Measurements from ENCODE around the gene LRRC41. TPM values are rescaled to one million over a fixed set of nuclear protein-coding genes. Genes with fewer than 3 reads are reported as not detected.
"Not testable (repeated sequence)": the region's sequence is repeated elsewhere in the genome, so short reads cannot be mapped to it uniquely, and the experiment has no call there.

LRRC41 gene
- total and polyA plus RNA-seq, 2 of the 13 experiments (the other 11 are each of a cell fraction or from before 2014, with no cell fraction given) = 48.1 to 53.6 TPM

GRCh38 chr1:46243831-46244230, 59.6 kb downstream of the LRRC41 start:
- H4K20me1 ChIP-seq (ENCODE audit: insufficient read depth, low read length); in situ Hi-C loops (cut with HindIII; ENCODE audit: extremely low pct_ligation_motif_present, low pct_unique_long_range_greater_than_20kb); H3K4me3 ChIP-seq (replicated peaks in 1 of 3; ENCODE audit: insufficient read depth in 1 of 3, low read depth in 2 of 3, low read length in 3 of 3); H3K36me3 ChIP-seq (replicated peaks in 1 of 2; ENCODE audit: control insufficient read depth in 1 of 2, insufficient read depth in 2 of 2, low read length in 2 of 2); intact Hi-C loops (cut with micrococcal nuclease; ENCODE audit: unreplicated experiment); H3K9ac ChIP-seq (ENCODE audit: insufficient read depth, low read depth, low read length); DNase-seq (ENCODE audit: low spot score); BruUV-seq (replicated peaks); ATAC-seq; H3K27me3 ChIP-seq (ENCODE audit: control insufficient read depth in 1 of 2, insufficient read depth in 2 of 2, low read length in 2 of 2); H2AFZ ChIP-seq (ENCODE audit: low read length); H3K79me2 ChIP-seq (ENCODE audit: insufficient read depth, low read length); H3K9me3 ChIP-seq (ENCODE audit: low read length); FAIRE-seq; H3K4me2 ChIP-seq (ENCODE audit: low read depth, low read length): not testable (repeated sequence)
- WGBS (ENCODE audit: low lambda C conversion rate) = 91% methylated on average over 3 of the region's 3 CpGs
- Histone ChIP-seq H3K27ac (ENCODE audit: extremely low read length, insufficient read depth, low read length) (peak overlapping the region; percentile 52), H3K4me1 (ENCODE audit: insufficient read depth, low read length) (peaks cover 46% of the 10 kb centered on the region)
- CTCF ChIA-PET (ENCODE audit: low intra/inter-chr PET ratio, low total read pairs) = interaction anchor here (1.0 kb wide), 1 partner anchor 104 kb away, joined by 3 read pairs; no protein-coding TSS in a partner anchor
- peak; percentile 74 for TF ChIP-seq ZNF770 (CRISPR knock-in tag; IDR thresholded peaks at IDR 0.05)
- POLR2A ChIA-PET = interaction anchor here (0.6 to 1.2 kb wide), 3 partner anchors 12 to 61 kb away, joined by 3 read pairs; no protein-coding TSS in a partner anchor

GRCh38 chr1:46242918-46243317, 60.5 kb downstream of the LRRC41 start:
- intact Hi-C loops (cut with micrococcal nuclease; ENCODE audit: unreplicated experiment) = no loop called here
- H4K20me1 ChIP-seq (ENCODE audit: insufficient read depth, low read length) = no peaks in the 10 kb centered on the region
- H3K27me3 ChIP-seq (ENCODE audit: control insufficient read depth in 1 of 2, insufficient read depth in 2 of 2, low read length in 2 of 2) = no peaks in the 10 kb centered on the region; a peak in 1 of 5 replicates

GRCh38 chr1:46241733-46242132, 61.7 kb downstream of the LRRC41 start:
- H3K27me3 ChIP-seq (ENCODE audit: control insufficient read depth in 1 of 2, insufficient read depth in 2 of 2, low read length in 2 of 2); DNase-seq (ENCODE audit: low spot score); H3K36me3 ChIP-seq (replicated peaks in 1 of 2; ENCODE audit: control insufficient read depth in 1 of 2, insufficient read depth in 2 of 2, low read length in 2 of 2); POLR2A ChIA-PET; H3K79me2 ChIP-seq (ENCODE audit: insufficient read depth, low read length); H3K9me3 ChIP-seq (ENCODE audit: low read length); H3K27ac ChIP-seq (ENCODE audit: extremely low read length, insufficient read depth, low read length); BruUV-seq (replicated peaks); H3K9ac ChIP-seq (ENCODE audit: insufficient read depth, low read depth, low read length); H4K20me1 ChIP-seq (ENCODE audit: insufficient read depth, low read length); H3K4me2 ChIP-seq (ENCODE audit: low read depth, low read length); H3K4me3 ChIP-seq (replicated peaks in 1 of 3; ENCODE audit: insufficient read depth in 1 of 3, low read depth in 2 of 3, low read length in 3 of 3); CTCF ChIA-PET (ENCODE audit: low intra/inter-chr PET ratio, low total read pairs); H2AFZ ChIP-seq (ENCODE audit: low read length); intact Hi-C loops (cut with micrococcal nuclease; ENCODE audit: unreplicated experiment); ATAC-seq; in situ Hi-C loops (cut with HindIII; ENCODE audit: extremely low pct_ligation_motif_present, low pct_unique_long_range_greater_than_20kb); FAIRE-seq: not testable (repeated sequence)
- WGBS (ENCODE audit: low lambda C conversion rate) = no CpG with 5 or more reads among the region's 38 CpGs
- peaks cover 36% of the 10 kb centered on the region for H3K4me1 ChIP-seq (ENCODE audit: insufficient read depth, low read length)

More at GRCh38 chr1:46242918-46243317, 60.5 kb downstream of the LRRC41 start:
- no peak overlapping the region for H3K4me3 ChIP-seq (replicated peaks in 1 of 3; ENCODE audit: insufficient read depth in 1 of 3, low read depth in 2 of 3, low read length in 3 of 3)
- 0% methylated on average over 1 of the region's 1 CpG for WGBS (ENCODE audit: low lambda C conversion rate)
- H3K27ac ChIP-seq (ENCODE audit: extremely low read length, insufficient read depth, low read length) = peak overlapping the region; percentile 60
- in situ Hi-C loops (cut with HindIII; ENCODE audit: extremely low pct_ligation_motif_present, low pct_unique_long_range_greater_than_20kb) = no loop called here
- TF ChIP-seq ZNF121 (CRISPR knock-in tag; IDR thresholded peaks at IDR 0.05) (peak; percentile 87), HOXA5 (CRISPR knock-in tag; IDR thresholded peaks at IDR 0.05) (0 out of 2 replicates have a peak, but pooled peaks have one; percentile 27)
- TF ChIP-seq, protein P1, sequence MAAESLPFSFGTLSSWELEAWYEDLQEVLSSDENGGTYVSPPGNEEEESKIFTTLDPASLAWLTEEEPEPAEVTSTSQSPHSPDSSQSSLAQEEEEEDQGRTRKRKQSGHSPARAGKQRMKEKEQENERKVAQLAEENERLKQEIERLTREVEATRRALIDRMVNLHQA (CRISPR knock-in tag; IDR thresholded peaks at IDR 0.05) = no peak
- H3K9me3 ChIP-seq (ENCODE audit: low read length) = no peaks in the 10 kb centered on the region
- ATAC-seq (no peak), FAIRE-seq (no peak), DNase-seq (ENCODE audit: low spot score) (no peak)
- no peak overlapping the region for H3K9ac ChIP-seq (ENCODE audit: insufficient read depth, low read depth, low read length)
- POLR2A ChIA-PET = interaction anchor here (0.6 kb wide), 1 partner anchor 739 kb away, joined by 3 read pairs; no protein-coding TSS in a partner anchor
- peak overlapping the region; percentile 42 for H2AFZ ChIP-seq (ENCODE audit: low read length)
- no peaks in the 10 kb centered on the region for H3K36me3 ChIP-seq (replicated peaks in 1 of 2; ENCODE audit: control insufficient read depth in 1 of 2, insufficient read depth in 2 of 2, low read length in 2 of 2)
- H3K79me2 ChIP-seq (ENCODE audit: insufficient read depth, low read length) = no peaks in the 10 kb centered on the region
- peak overlapping the region; percentile 44; the same call in 1 of the 2 replicates for H3K4me2 ChIP-seq (ENCODE audit: low read depth, low read length)
- H3K4me1 ChIP-seq (ENCODE audit: insufficient read depth, low read length) = peaks cover 38% of the 10 kb centered on the region
- no TSS peak for BruUV-seq (replicated peaks)
- CTCF ChIA-PET (ENCODE audit: low intra/inter-chr PET ratio, low total read pairs) = no interaction called here
